Neural progenitor cell (in vitro differentiated cells): Measurements from ENCODE around the gene MOK. TPM values are rescaled to one million over a fixed set of nuclear protein-coding genes. Genes with fewer than 3 reads are reported as not detected.

Experiments
- DNase-seq: peaks from one replicate; pipeline ENCODE4 v3.0.0-alpha.2; 2016; ENCODE audit warnings: low spot score
- H2AFZ ChIP-seq: fragments of 200-600 bp; sonication (generic); replicated peaks from 2 replicates; pipeline ENCODE4 v1.6.1; 2016; ENCODE audit warnings: antibody characterized with exemption
- H3F3A ChIP-seq: fragments of 200-600 bp; sonication (generic); 2 replicates; pipeline ENCODE4 v1.6.1; 2016; ENCODE audit warnings: antibody characterized with exemption, low read depth
- H3K27ac ChIP-seq: fragments of 200-600 bp; sonication (generic); 2 replicates; pipeline ENCODE4 v1.5.1; 2016; ENCODE audit warnings: mild to moderate bottlenecking
- H3K27me3 ChIP-seq: fragments of 200-600 bp; sonication (generic); 2 replicates; pipeline ENCODE4 v1.6.1; 2016; ENCODE audit warnings: mild to moderate bottlenecking, moderate library complexity
- H3K36me3 ChIP-seq: fragments of 200-600 bp; sonication (generic); 2 replicates; pipeline ENCODE4 v1.5.1; 2016
- H3K4me1 ChIP-seq: fragments of 200-600 bp; sonication (generic); 2 replicates; pipeline ENCODE4 v1.6.1; 2016; ENCODE audit warnings: mixed run types
- H3K4me2 ChIP-seq: fragments of 200-600 bp; sonication (generic); 2 replicates; pipeline ENCODE4 v1.6.1; 2016
- H3K4me3 ChIP-seq: fragments of 200-600 bp; sonication (generic); 2 replicates; pipeline ENCODE4 v1.5.1; 2016
- H3K79me2 ChIP-seq: fragments of 200-600 bp; sonication (generic); 2 replicates; pipeline ENCODE4 v1.6.1; 2016; ENCODE audit warnings: low read depth
- H3K9ac ChIP-seq: fragments of 200-600 bp; sonication (generic); 2 replicates; pipeline ENCODE4 v1.6.1; 2016
- H3K9me3 ChIP-seq: fragments of 200-600 bp; sonication (generic); 2 replicates; pipeline ENCODE4 v1.5.1; 2016; ENCODE audit warnings: low read depth
- H4K20me1 ChIP-seq: fragments of 200-600 bp; sonication (generic); 2 replicates; pipeline ENCODE4 v1.6.1; 2016; ENCODE audit warnings: low read depth
- H3K27ac Mint-ChIP-seq: 3 replicates; pipeline ENCODE4 v1.8.0; 2021; ENCODE audit warnings: mixed read lengths
- H3K27me3 Mint-ChIP-seq: 2 replicates; pipeline ENCODE4 v1.8.0; 2022; ENCODE audit warnings: low read depth, mild to moderate bottlenecking, inconsistent platforms, moderate library complexity, mixed read lengths; ENCODE audit not compliant: insufficient read depth
- H3K36me3 Mint-ChIP-seq: 3 replicates; pipeline ENCODE4 v1.8.0; 2021; ENCODE audit warnings: mixed read lengths
- H3K4me1 Mint-ChIP-seq: 3 replicates; pipeline ENCODE4 v1.8.0; 2021; ENCODE audit warnings: mixed read lengths
- H3K4me3 Mint-ChIP-seq: 3 replicates; pipeline ENCODE4 v1.8.0; 2021; ENCODE audit warnings: mild to moderate bottlenecking, moderate library complexity, mixed read lengths
- H3K9me3 Mint-ChIP-seq: 3 replicates; pipeline ENCODE4 v1.8.0; 2020; ENCODE audit warnings: mixed read lengths
- CTCF ChIP-seq: fragments of 200-600 bp; sonication (generic); IDR thresholded peaks from 2 replicates; pipeline ENCODE4 v1.5.1; 2017; ENCODE audit warnings: antibody characterized with exemption, mild to moderate bottlenecking
- EZH2 ChIP-seq: fragments of 200-600 bp; sonication (generic); IDR thresholded peaks from 2 replicates; pipeline ENCODE4 v1.6.1; 2017; ENCODE audit warnings: antibody characterized with exemption, mild to moderate bottlenecking, moderate library complexity
- EZH2phosphoT487 ChIP-seq: fragments of 200-600 bp; sonication (generic); IDR thresholded peaks from 2 replicates; pipeline ENCODE4 v1.6.1; 2017; ENCODE audit warnings: antibody characterized with exemption
- total RNA-seq: library from RNA; depleted of rRNA; stranded (reverse); fragments of >200 nt; gene quantifications from 2 replicates; pipeline ENCODE4 v1.2.3, GENCODE V29; 2015; ENCODE audit warnings: low replicate concordance

The MOK gene
- total RNA-seq, 1 donor from 2014 or later = 9.9 TPM

- Histone ChIP-seq H4K20me1 (no peaks in the 10 kb centered on the region), H3K27me3 (no peaks in the 10 kb centered on the region), H2AFZ (no peak overlapping the region), H3K36me3 (no peaks in the 10 kb centered on the region), H3F3A (no peaks in the 10 kb centered on the region), H3K4me1 (no peaks in the 10 kb centered on the region), H3K79me2 (no peaks in the 10 kb centered on the region), H3K27ac (no peak overlapping the region), H3K4me2 (no peak overlapping the region), H3K9ac (no peak overlapping the region), H3K9me3 (no peaks in the 10 kb centered on the region), H3K4me3 (no peak overlapping the region)
- no peaks in the 10 kb centered on the region for H3K9me3 Mint-ChIP-seq
- no peaks in the 10 kb centered on the region for H3K4me1 Mint-ChIP-seq
- H3K27ac Mint-ChIP-seq = no peak overlapping the region
- H3K4me3 Mint-ChIP-seq = no peak overlapping the region
- H3K27me3 Mint-ChIP-seq = no peaks in the 10 kb centered on the region
- TF ChIP-seq EZH2 = no peak
- TF ChIP-seq CTCF = no peak
- no peak for TF ChIP-seq EZH2phosphoT487
- no peak for DNase-seq
- peaks cover 14% of the 10 kb centered on the region for H3K36me3 Mint-ChIP-seq
Observed at GRCh38 chr14:102351023-102351422, 46.1 kb upstream of the MOK start.

GRCh38 chr14:102348376-102348775 is 43.4 kb upstream of the MOK start:
- no peaks in the 10 kb centered on the region for H3K27me3 ChIP-seq
- Mint-ChIP-seq H3K4me1 (no peaks in the 10 kb centered on the region), H3K27ac (no peak overlapping the region), H3K36me3 (peaks cover 7% of the 10 kb centered on the region), H3K9me3 (no peaks in the 10 kb centered on the region), H3K4me3 (no peak overlapping the region), H3K27me3 (peaks cover 2% of the 10 kb centered on the region)
- H3K4me2 ChIP-seq = no peak overlapping the region
- no peaks in the 10 kb centered on the region for H4K20me1 ChIP-seq
- no peak overlapping the region for H3K9ac ChIP-seq
- H3K9me3 ChIP-seq = no peaks in the 10 kb centered on the region
- H3K36me3 ChIP-seq = no peaks in the 10 kb centered on the region
- TF ChIP-seq CTCF = no peak
- no peak for TF ChIP-seq EZH2phosphoT487
- no peak for TF ChIP-seq EZH2
- no peaks in the 10 kb centered on the region for H3K79me2 ChIP-seq
- H3K27ac ChIP-seq = no peak overlapping the region
- no peaks in the 10 kb centered on the region for H3K4me1 ChIP-seq
- H3K4me3 ChIP-seq = no peak overlapping the region
- H2AFZ ChIP-seq = no peak overlapping the region
- H3F3A ChIP-seq = no peaks in the 10 kb centered on the region
- DNase-seq = no peak

GRCh38 chr14:102346645-102347044 is 41.7 kb upstream of the MOK start:
- Histone ChIP-seq H3F3A (no peaks in the 10 kb centered on the region), H3K4me2 (no peak overlapping the region), H3K27me3 (no peaks in the 10 kb centered on the region), H2AFZ (no peak overlapping the region), H3K9me3 (no peaks in the 10 kb centered on the region), H3K4me3 (no peak overlapping the region), H4K20me1 (no peaks in the 10 kb centered on the region), H3K79me2 (no peaks in the 10 kb centered on the region), H3K4me1 (no peaks in the 10 kb centered on the region), H3K27ac (no peak overlapping the region), H3K36me3 (no peaks in the 10 kb centered on the region), H3K9ac (no peak overlapping the region)
- Mint-ChIP-seq H3K4me3 (no peak overlapping the region), H3K27me3 (peaks cover 3% of the 10 kb centered on the region), H3K4me1 (no peaks in the 10 kb centered on the region), H3K27ac (no peak overlapping the region), H3K9me3 (no peaks in the 10 kb centered on the region), H3K36me3 (peaks cover 9% of the 10 kb centered on the region)
- TF ChIP-seq EZH2phosphoT487 = no peak
- DNase-seq = no peak

GRCh38 chr14:102345232-102345631 is 40.3 kb upstream of the MOK start:
- Histone ChIP-seq H3K9me3 (no peaks in the 10 kb centered on the region), H3K4me1 (no peaks in the 10 kb centered on the region), H3K4me2 (no peak overlapping the region), H3K79me2 (no peaks in the 10 kb centered on the region), H3K4me3 (no peak overlapping the region), H3K36me3 (no peaks in the 10 kb centered on the region), H3K27ac (no peak overlapping the region), H2AFZ (no peak overlapping the region), H4K20me1 (no peaks in the 10 kb centered on the region), H3K27me3 (no peaks in the 10 kb centered on the region), H3F3A (no peaks in the 10 kb centered on the region), H3K9ac (no peak overlapping the region)
- H3K27me3 Mint-ChIP-seq = peaks cover 3% of the 10 kb centered on the region
- H3K27ac Mint-ChIP-seq = no peak overlapping the region
- TF ChIP-seq EZH2phosphoT487 = no peak
- no peak for TF ChIP-seq CTCF
- no peak for TF ChIP-seq EZH2
- H3K36me3 Mint-ChIP-seq = peaks cover 12% of the 10 kb centered on the region
- no peaks in the 10 kb centered on the region for H3K4me1 Mint-ChIP-seq
- no peaks in the 10 kb centered on the region for H3K9me3 Mint-ChIP-seq
- H3K4me3 Mint-ChIP-seq = no peak overlapping the region
- no peak for DNase-seq
